Skeletal muscle tissue (tissue), 4 donors: ENCODE data around the gene CTDNEP1. TPM values are rescaled to one million over a fixed set of nuclear protein-coding genes. Genes with fewer than 3 reads are reported as not detected.

ENCODE experiments used
- H3K27ac ChIP-seq: one replicate; pipeline ENCODE4 v1.7.0; 2013; ENCODE audit warnings: mild to moderate bottlenecking, low read depth, low read length, inconsistent platforms
- H3K27me3 ChIP-seq, 3 donors: one replicate each; pipeline ENCODE4 v1.7.0; 2013; ENCODE audit warnings: low read length in 3 of 3; ENCODE audit not compliant: control insufficient read depth in 3 of 3, insufficient read depth in 3 of 3
- H3K36me3 ChIP-seq, 3 donors: one replicate each; pipeline ENCODE4 v1.7.0; 2013; ENCODE audit warnings: low read length in 3 of 3; ENCODE audit not compliant: control insufficient read depth in 3 of 3, insufficient read depth in 3 of 3
- H3K4me1 ChIP-seq, 3 donors: one replicate each; pipeline ENCODE4 v1.7.0; 2013; ENCODE audit warnings: low read length in 3 of 3, mild to moderate bottlenecking in 3 of 3; ENCODE audit not compliant: control insufficient read depth in 3 of 3, insufficient read depth in 3 of 3
- H3K4me3 ChIP-seq, 3 donors: one replicate each; pipeline ENCODE4 v1.7.0; 2013; ENCODE audit warnings: low read length in 3 of 3
- H3K9ac ChIP-seq, 3 donors: one replicate each; pipeline ENCODE4 v1.7.0; 2013; ENCODE audit warnings: low read length in 3 of 3, mild to moderate bottlenecking in 3 of 3, moderate library complexity in 2 of 3, low read depth in 1 of 3
- H3K9me3 ChIP-seq, 3 donors: one replicate each; pipeline ENCODE4 v1.7.0; 2013; ENCODE audit warnings: low read length in 3 of 3; ENCODE audit not compliant: control insufficient read depth in 3 of 3
- total RNA-seq: library from RNA; depleted of rRNA; stranded (reverse); fragments of >200 nt; gene quantifications from one replicate; pipeline ENCODE4 v1.2.3, GENCODE V29; 2014
- donor health status: Osteomylitis.

The CTDNEP1 gene
- total RNA-seq, 1 donor from 2014 or later = 39.7 TPM

GRCh38 chr17:7223375-7223774 lies 28.2 kb downstream of the CTDNEP1 start:
- Histone ChIP-seq H3K4me3 (no peak overlapping the region), H3K36me3 (peaks cover 67 to 73% (median 70%) of the 10 kb centered on the region in 3 donors), H3K9ac (peak overlapping the region in 2 of 3 donors; percentile 40 to 51), H3K27me3 (no peaks in the 10 kb centered on the region), H3K27ac (no peak overlapping the region), H3K4me1 (peaks cover 54 to 58% (median 55%) of the 10 kb centered on the region in 3 donors), H3K9me3 (no peaks in the 10 kb centered on the region)

GRCh38 chr17:7222972-7223292 lies 28.6 kb downstream of the CTDNEP1 start:
- no peak overlapping the region for H3K27ac ChIP-seq
- no peak overlapping the region for H3K4me3 ChIP-seq
- no peak overlapping the region for H3K9ac ChIP-seq
- no peaks in the 10 kb centered on the region for H3K9me3 ChIP-seq
- H3K27me3 ChIP-seq = no peaks in the 10 kb centered on the region
- H3K4me1 ChIP-seq = peaks cover 58 to 63% (median 60%) of the 10 kb centered on the region in 3 donors
- H3K36me3 ChIP-seq = peaks cover 63 to 70% (median 69%) of the 10 kb centered on the region in 3 donors

- Histone ChIP-seq H3K36me3 (peaks cover 57 to 67% (median 64%) of the 10 kb centered on the region in 3 donors), H3K4me1 (peaks cover 62 to 67% (median 64%) of the 10 kb centered on the region in 3 donors), H3K27ac (peak overlapping the region; percentile 16)
Observed at GRCh38 chr17:7222093-7222971, 29.2 kb downstream of the CTDNEP1 start.

GRCh38 chr17:7221278-7222092 lies 30.0 kb downstream of the CTDNEP1 start:
- H3K36me3 ChIP-seq = peaks cover 49 to 58% (median 55%) of the 10 kb centered on the region in 3 donors
- H3K9ac ChIP-seq = peak overlapping the region; percentile 29 to 96 (median 92)
- H3K27me3 ChIP-seq = no peaks in the 10 kb centered on the region
- H3K4me1 ChIP-seq = peaks cover 67 to 69% (median 68%) of the 10 kb centered on the region in 3 donors
- H3K27ac ChIP-seq = peak overlapping the region; percentile 95
- peak overlapping the region; percentile 78 to 92 (median 86) for H3K4me3 ChIP-seq
- H3K9me3 ChIP-seq = no peaks in the 10 kb centered on the region

More at GRCh38 chr17:7222093-7222971, 29.2 kb downstream of the CTDNEP1 start:
- peak overlapping the region in 1 of 3 donors; percentile 29 for H3K4me3 ChIP-seq
- H3K9ac ChIP-seq = peak overlapping the region in 1 of 3 donors; percentile 96
- H3K27me3 ChIP-seq = no peaks in the 10 kb centered on the region
- H3K9me3 ChIP-seq = no peaks in the 10 kb centered on the region

- H3K9ac ChIP-seq = peak overlapping the region; percentile 89 to 96 (median 92)
- peaks cover 73 to 76% (median 75%) of the 10 kb centered on the region in 3 donors for H3K4me1 ChIP-seq
- peak overlapping the region; percentile 78 to 92 (median 86) for H3K4me3 ChIP-seq
- H3K36me3 ChIP-seq = peaks cover 45 to 52% (median 48%) of the 10 kb centered on the region in 3 donors
- H3K27ac ChIP-seq = peak overlapping the region; percentile 95
- no peaks in the 10 kb centered on the region for H3K9me3 ChIP-seq
- H3K27me3 ChIP-seq = no peaks in the 10 kb centered on the region
Observed at GRCh38 chr17:7220593-7221277, 30.8 kb downstream of the CTDNEP1 start.

GRCh38 chr17:7219812-7220592 lies 31.5 kb downstream of the CTDNEP1 start, which contains the start of the genes ACADVL and DLG4:
ACADVL (plus strand) TSS chr17:7219938; CDS start chr17:7219985, 47 bp downstream.
DLG4 (minus strand) TSS chr17:7219836.
- Histone ChIP-seq H3K4me1 (peaks cover 79 to 81% (median 80%) of the 10 kb centered on the region in 3 donors), H3K9me3 (no peaks in the 10 kb centered on the region), H3K36me3 (peaks cover 38 to 46% (median 41%) of the 10 kb centered on the region in 3 donors), H3K4me3 (peak within 1 kb of the TSS; percentile 78 to 92 (median 86)), H3K27me3 (no peaks in the 10 kb centered on the region), H3K9ac (peak within 1 kb of the TSS; percentile 89 to 96 (median 92)), H3K27ac (peak within 1 kb of the TSS; percentile 95)

GRCh38 chr17:7219229-7219811 lies 32.2 kb downstream of the CTDNEP1 start:
- Histone ChIP-seq H3K27me3 (no peaks in the 10 kb centered on the region), H3K4me1 (peaks cover 81 to 85% (median 81%) of the 10 kb centered on the region in 3 donors), H3K36me3 (peaks cover 33 to 41% (median 37%) of the 10 kb centered on the region in 3 donors), H3K9me3 (no peaks in the 10 kb centered on the region), H3K9ac (peak overlapping the region; percentile 89 to 96 (median 92)), H3K4me3 (peak overlapping the region; percentile 78 to 92 (median 86)), H3K27ac (peak overlapping the region; percentile 95)

- H3K9me3 ChIP-seq = no peaks in the 10 kb centered on the region
- H3K27me3 ChIP-seq = peaks cover 0 to 3% (median 0%) of the 10 kb centered on the region in 3 donors
- peak overlapping the region in 2 of 3 donors; percentile 78 to 92 for H3K4me3 ChIP-seq
- peak overlapping the region; percentile 95 for H3K27ac ChIP-seq
- H3K36me3 ChIP-seq = peaks cover 27 to 35% (median 31%) of the 10 kb centered on the region in 3 donors
- H3K4me1 ChIP-seq = peaks cover 81 to 84% (median 81%) of the 10 kb centered on the region in 3 donors
- H3K9ac ChIP-seq = peak overlapping the region; percentile 89 to 96 (median 92)
Observed at GRCh38 chr17:7218758-7219157, 32.8 kb downstream of the CTDNEP1 start.
